ELF-1 (cell line): ENCODE results near the gene POLA1.

Source experiments
- DNase-seq: peaks from one replicate; pipeline ENCODE4 v3.0.0-alpha.2; 2016; ENCODE audit warnings: low read depth, low spot score

POLA1 gene

GRCh38 chrX:25026576-25026975 lies 332.9 kb downstream of the POLA1 start:
- no peak for DNase-seq

- DNase-seq, result no peak
These were observed 335.0 kb downstream of the POLA1 start for GRCh38 chrX:25028726-25029125.

- no peak for DNase-seq
These were observed 335.6 kb downstream of the POLA1 start for GRCh38 chrX:25029288-25029825.

- DNase-seq, result peak; percentile 53
These were observed 341.2 kb downstream of the POLA1 start for GRCh38 chrX:25034889-25035288.

- DNase-seq, result no peak
These were observed 345.3 kb downstream of the POLA1 start for GRCh38 chrX:25039036-25039435.

GRCh38 chrX:25043192-25043591 lies 349.5 kb downstream of the POLA1 start:
- no peak for DNase-seq
